KG1 (cell line): ENCODE measurements around the gene CD86.
"Not testable (repeated sequence)": the region's sequence is repeated elsewhere in the genome, so short reads cannot be mapped to it uniquely, and the experiment has no call there.

Experiments
- DNase-seq: peaks from one replicate; lab custom pipeline; 2025; lab: John Stamatoyannopoulos, UW

The CD86 gene

GRCh38 chr3:122164983-122165382 lies 109.8 kb downstream of the CD86 start:
- not testable (repeated sequence) for DNase-seq

- DNase-seq = no peak
Observed at GRCh38 chr3:122167630-122168029, 112.5 kb downstream of the CD86 start.

GRCh38 chr3:122168044-122168443 lies 112.9 kb downstream of the CD86 start:
- DNase-seq = no peak

DNA sequence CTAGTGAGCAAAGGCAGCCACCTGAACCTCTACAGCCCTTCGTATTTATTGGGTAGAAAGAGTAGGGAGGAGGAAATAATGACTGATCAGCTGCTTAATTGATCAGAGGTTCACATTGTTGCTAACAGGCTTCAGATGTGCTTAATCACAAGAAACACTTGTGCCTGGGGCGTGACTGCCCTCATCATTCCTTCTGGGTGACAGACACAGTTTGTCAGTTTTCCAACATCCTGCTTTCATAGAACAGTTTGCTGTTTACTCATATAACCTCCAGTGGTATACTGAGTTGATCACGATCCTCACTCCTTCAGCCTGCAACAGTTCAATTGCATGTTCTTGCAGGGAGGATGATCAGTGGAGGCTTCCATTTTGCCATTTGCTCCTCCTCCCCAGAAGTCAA lies 114.7 kb downstream of the CD86 start:
- DNase-seq = no peak
